GM12875 (cell line): Measurements from ENCODE around the gene ABT1.

ENCODE experiments used
- H3K4me3 ChIP-seq: one replicate; pipeline ENCODE4 v1.5.1; 2011; ENCODE audit warnings: low read depth, low read length, control low read depth
- CTCF ChIP-seq: IDR thresholded peaks from 2 replicates; pipeline ENCODE4 v1.5.1; 2011; ENCODE audit warnings: low read depth, mild to moderate bottlenecking, control low read depth, inconsistent platforms, low read length, moderate library complexity, borderline replicate concordance; ENCODE audit not compliant: insufficient read depth

Gene ABT1

GRCh38 chr6:26607434-26608230 is 10.9 kb downstream of the ABT1 start:
- H3K4me3 ChIP-seq = no peak overlapping the region

DNA sequence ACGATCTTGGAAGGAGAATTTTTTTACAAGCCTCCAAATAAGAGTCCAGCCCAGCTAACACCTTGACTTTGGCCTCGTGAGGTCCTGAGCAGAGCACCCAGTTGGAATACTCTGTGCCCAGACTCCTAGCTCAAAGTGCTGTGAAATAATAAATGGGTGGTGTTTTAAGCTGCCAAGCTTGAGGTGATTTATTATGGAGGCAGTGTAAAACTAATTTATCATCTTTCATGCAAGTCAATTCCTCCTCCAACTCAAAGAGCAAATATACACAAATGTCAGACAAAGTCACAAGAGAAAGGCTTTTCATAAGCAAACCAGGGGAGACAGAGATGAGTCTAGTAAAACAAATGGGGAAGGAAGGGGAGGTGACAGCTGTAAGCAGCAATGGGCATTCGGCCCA is 12.7 kb downstream of the ABT1 start:
- no peak for TF ChIP-seq CTCF
- no peak overlapping the region for H3K4me3 ChIP-seq

More at GRCh38 chr6:26607434-26608230, 10.9 kb downstream of the ABT1 start:
- TF ChIP-seq CTCF = peak; percentile 64; the same call in 1 of the 2 replicates

DNA sequence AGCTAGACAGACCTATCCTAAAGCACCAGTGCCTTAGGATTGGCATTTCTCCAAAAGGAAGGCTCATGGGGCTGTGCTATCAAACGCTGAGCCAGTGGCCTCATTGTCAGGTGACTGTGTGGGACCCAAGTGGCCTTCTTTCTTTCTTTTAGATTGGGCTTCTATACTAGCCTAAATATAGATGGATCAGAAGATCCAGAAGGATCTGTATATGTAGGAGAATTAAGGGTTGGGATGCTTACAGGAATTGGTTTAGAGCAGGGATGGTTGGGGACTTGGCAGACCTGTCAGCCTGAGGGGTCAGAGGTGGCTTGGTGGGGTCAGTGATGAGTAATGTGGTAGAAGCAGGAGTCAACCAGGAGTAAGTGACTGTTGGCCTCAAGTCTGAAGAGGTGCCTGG is 14.8 kb downstream of the ABT1 start:
- TF ChIP-seq CTCF = no peak
- H3K4me3 ChIP-seq = no peak overlapping the region

DNA sequence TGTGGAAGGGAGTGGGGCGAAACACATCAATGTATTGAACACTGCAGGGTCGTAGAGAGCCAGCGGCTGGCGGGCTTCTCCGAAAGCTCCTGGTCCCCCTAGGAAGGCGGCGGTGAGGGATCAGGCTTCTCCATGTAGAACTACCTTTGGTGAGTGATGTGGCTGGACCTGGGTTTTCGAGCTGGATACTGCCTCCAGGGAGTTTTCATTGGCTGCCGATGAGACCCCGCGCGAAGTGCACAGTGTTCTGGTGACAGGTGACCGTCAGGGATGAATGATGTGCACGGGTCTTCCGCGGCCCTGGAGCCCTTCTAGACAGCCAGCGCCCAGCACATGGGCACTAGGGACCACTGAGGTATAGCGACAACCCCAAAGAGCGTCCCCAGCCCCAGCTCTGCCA is 16.4 kb downstream of the ABT1 start:
- no peak overlapping the region for H3K4me3 ChIP-seq
- no peak for TF ChIP-seq CTCF

DNA sequence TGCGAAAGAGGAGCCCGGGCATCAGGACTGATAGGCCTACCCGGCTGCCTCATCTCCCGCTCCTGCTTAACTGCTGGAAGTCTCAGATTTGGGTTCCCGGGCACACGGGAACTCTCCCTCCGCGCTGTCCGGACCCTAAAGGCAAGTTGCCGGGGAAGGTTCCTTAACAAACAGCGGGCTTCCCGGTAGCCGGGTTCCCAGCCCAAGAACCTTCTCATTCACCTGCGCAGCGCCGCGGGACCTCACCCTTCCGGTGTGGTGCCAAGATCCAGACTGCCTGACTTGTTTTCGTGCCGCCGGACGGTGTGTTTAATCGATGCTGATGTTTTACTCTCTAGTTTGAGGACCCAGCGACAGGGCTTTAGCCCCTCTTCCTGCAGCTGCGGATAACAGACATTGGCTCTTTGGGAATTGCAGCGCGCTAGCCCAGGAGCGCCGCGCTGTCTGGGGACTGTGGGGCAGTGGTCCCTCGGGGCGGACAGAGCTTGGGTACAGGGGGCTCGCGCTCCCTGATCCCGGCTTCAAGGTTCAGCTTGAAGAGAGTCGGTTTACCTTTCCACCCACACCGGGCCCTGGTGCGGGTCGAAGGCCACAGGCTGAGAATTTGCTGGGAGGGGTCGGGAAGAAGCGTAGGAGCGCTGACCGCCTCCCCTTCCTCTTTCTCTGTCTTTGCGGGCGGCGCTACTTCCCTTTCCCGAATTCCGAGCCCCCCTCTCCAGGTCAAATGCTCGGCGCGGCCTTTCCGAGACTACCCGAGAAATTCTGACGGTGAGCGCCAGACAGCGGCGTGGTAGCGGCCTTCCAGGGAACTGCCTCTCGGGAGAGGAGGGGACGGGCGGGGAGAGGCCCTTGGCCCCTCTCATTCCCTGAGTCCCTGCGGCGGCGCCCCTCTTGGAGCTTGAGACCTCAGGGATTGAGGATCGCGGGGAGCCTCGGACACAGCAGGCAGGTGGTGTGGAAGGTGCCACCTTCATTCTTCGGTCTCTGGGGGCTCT is 17.2 kb downstream of the ABT1 start:
- no peak overlapping the region for H3K4me3 ChIP-seq

GRCh38 chr6:26623339-26623859 is 26.6 kb downstream of the ABT1 start:
- TF ChIP-seq CTCF = no peak
- no peak overlapping the region for H3K4me3 ChIP-seq

More for the DNA sequence above, 17.2 kb downstream of the ABT1 start:
- TF ChIP-seq CTCF = no peak
